ENCODE measurements around the gene ZNF740. TPM values are rescaled to one million over a fixed set of nuclear protein-coding genes. Genes with fewer than 3 reads are reported as not detected.
A peak's percentile ranks its signal among the peaks of the same experiment; 100 is the strongest.

ZNF740 gene
- total and polyA plus RNA-seq, 2 of the 4 experiments (the other 2 are of a cell fraction), result 13.1 to 14.0 TPM

DNA sequence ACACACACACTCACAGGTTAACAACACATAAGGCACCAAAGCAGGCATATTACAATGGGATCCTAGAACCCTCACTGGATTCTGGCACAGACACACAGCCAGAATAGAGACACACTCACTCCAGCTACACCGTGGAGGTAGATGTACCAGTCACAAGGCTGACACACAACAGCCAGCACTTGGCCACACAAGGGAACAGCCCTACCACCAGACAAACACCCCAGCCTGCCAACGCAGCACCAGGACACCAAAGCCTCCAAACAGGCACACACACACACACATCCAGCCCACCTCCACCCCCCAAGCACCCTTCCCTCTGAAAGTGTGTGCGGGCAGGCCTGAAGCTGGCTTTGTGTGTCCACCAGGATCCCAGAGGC is 37.4 kb downstream of the ZNF740 start:
- Histone ChIP-seq H4K20me1 (ENCODE audit: insufficient read depth, low read length) (peaks cover 12% of the 10 kb centered on the region), H3K9me3 (ENCODE audit: control insufficient read depth, insufficient read depth, low read length) (no peaks in the 10 kb centered on the region), H2AK9ac (replicated peaks; ENCODE audit: low read depth, low read length, poor library complexity) (peak overlapping the region; percentile 92), H3K79me1 (ENCODE audit: low read depth in 1 of 2, low read length in 2 of 2) (peaks cover 30 to 76% of the 10 kb centered on the region in 2 experiments), H3K9ac (ENCODE audit: low read depth, low read length) (peak overlapping the region; percentile 32), H3K4ac (ENCODE audit: low read depth, low read length) (peak overlapping the region; percentile 89), H4K8ac (ENCODE audit: low read depth in 2 of 2, low read length in 2 of 2) (peak overlapping the region; percentile 17 to 59; a peak in 3 of 4 replicates), H4K5ac (ENCODE audit: low read depth, low read length) (peak overlapping the region; percentile 18), H2AFZ (replicated peaks; ENCODE audit: low read length, poor library complexity) (peak overlapping the region; percentile 61), H2BK5ac (ENCODE audit: low read depth, low read length, poor library complexity, severe bottlenecking) (peak overlapping the region; percentile 53), H3K9me1 (ENCODE audit: insufficient read depth, low read length) (peaks cover 17% of the 10 kb centered on the region), H3K4me1 (ENCODE audit: control insufficient read depth, insufficient read depth, low read length) (peaks cover 30% of the 10 kb centered on the region), H3K4me3 (ENCODE audit: insufficient read depth, low read depth, low read length) (peak overlapping the region; percentile 53; the same call in 1 of the 2 replicates), H3K56ac (ENCODE audit: extremely low read depth, insufficient read depth, low read length) (peak overlapping the region; percentile 7; the same call in 1 of the 2 replicates), H3K18ac (ENCODE audit: low read depth, low read length) (peak overlapping the region; percentile 83), H3K27me3 (ENCODE audit: control insufficient read depth, insufficient read depth, low read length) (no peaks in the 10 kb centered on the region), H3K36me3 (ENCODE audit: control insufficient read depth, insufficient read depth, low read length) (peaks cover 20% of the 10 kb centered on the region), H3K23ac (ENCODE audit: low read depth, low read length) (peak overlapping the region; percentile 85), H3K4me2 (ENCODE audit: low read depth, low read length) (peak overlapping the region; percentile 80), H2BK15ac (ENCODE audit: low read depth, low read length) (peak overlapping the region; percentile 7; the same call in 1 of the 3 replicates), H3K27ac (ENCODE audit: insufficient read depth, low read length) (peak overlapping the region; percentile 58; the same call in 1 of the 2 replicates), H4K91ac (ENCODE audit: insufficient read depth, low read depth, low read length) (peak overlapping the region; percentile 75), H2AK5ac (ENCODE audit: low read depth, low read length) (peak overlapping the region; percentile 73), H2BK20ac (ENCODE audit: low read depth, low read length) (peak overlapping the region; percentile 72), H3K14ac (replicated peaks; ENCODE audit: low read depth, low read length) (peak overlapping the region; percentile 89), H2BK120ac (ENCODE audit: low read depth, low read length) (peak overlapping the region; percentile 56)
- 39% methylated on average over 2 of the region's 3 CpGs; no CpG with 5 or more reads in 1 of the 2 experiments for WGBS, 2 experiments (ENCODE audit: extremely low coverage in 2 of 2, insufficient read length in 1 of 2)
- no peak for ATAC-seq (ENCODE audit: low read depth)
- DNase-seq, result peak; percentile 27
- no peak for TF ChIP-seq MAFK (IDR thresholded peaks at IDR 0.05; ENCODE audit: low read depth, low read length)
- no peak for TF ChIP-seq POLR2A (IDR thresholded peaks at IDR 0.05; ENCODE audit: low read depth, low read length)
- TF ChIP-seq FOS (IDR thresholded peaks at IDR 0.05; ENCODE audit: low read depth, low read length), result no peak
- TF ChIP-seq MXI1 (IDR thresholded peaks at IDR 0.05; ENCODE audit: borderline replicate concordance, low read depth, low read length), result no peak
- no peak for TF ChIP-seq CEBPB (IDR thresholded peaks at IDR 0.05; ENCODE audit: low read depth, low read length)
- in situ Hi-C loops (cut with MboI; ENCODE audit: low sequenced_read_pairs), result loop anchor here (10.0 kb wide), 1 partner anchor 297 kb away; no protein-coding TSS in a partner anchor
- no TSS peak for BruUV-seq (replicated peaks)
- intact Hi-C loops (cut with micrococcal nuclease), result loop anchor here (1.0 to 10.0 kb wide), 3 partner anchors 34 to 107 kb away; partner anchors contain the start of gene AAAS
- dilution Hi-C loops (cut with HindIII; ENCODE audit: low sequenced_read_pairs, unreplicated experiment), result no loop called here
- ChIA-PET POLR2A (ENCODE audit: unreplicated experiment) (interaction anchor here (0.9 kb wide), 1 partner anchor 12 kb away, joined by 3 read pairs; no protein-coding TSS in a partner anchor), CTCF (interaction anchor here (0.7 kb wide), 1 partner anchor 74 kb away, joined by 3 read pairs; no protein-coding TSS in a partner anchor)
